H1 (cell line): ENCODE data around the gene LTB4R. TPM values are rescaled to one million over a fixed set of nuclear protein-coding genes. Genes with fewer than 3 reads are reported as not detected.

Source experiments
- BRCA1 ChIP-seq: IDR thresholded peaks from 2 replicates; pipeline ENCODE4 v1.6.1; 2012; ENCODE audit warnings: low read depth, low read length, improper control_type of control experiment
- CHD2 ChIP-seq: IDR thresholded peaks from 2 replicates; pipeline ENCODE4 v1.6.1; 2012; ENCODE audit warnings: low read length, improper control_type of control experiment
- CREB1 ChIP-seq: IDR thresholded peaks from 2 replicates; pipeline ENCODE4 v1.6.1; 2012; ENCODE audit warnings: inconsistent platforms
- CTBP2 ChIP-seq: IDR thresholded peaks from 2 replicates; pipeline ENCODE4 v1.7.0; 2011; ENCODE audit warnings: borderline replicate concordance, mild to moderate bottlenecking, moderate library complexity, mixed read lengths, low read length; ENCODE audit not compliant: insufficient read depth, insufficient read length
- E2F6 ChIP-seq: IDR thresholded peaks from 2 replicates; pipeline ENCODE4 v1.6.1; 2012; ENCODE audit warnings: inconsistent platforms
- FOSL1 ChIP-seq: IDR thresholded peaks from 2 replicates; pipeline ENCODE4 v1.6.1; 2011; ENCODE audit warnings: mild to moderate bottlenecking, low read depth, low read length, moderate library complexity; ENCODE audit not compliant: insufficient read depth
- GTF2F1 ChIP-seq: IDR thresholded peaks from 2 replicates; pipeline ENCODE4 v1.6.1; 2012; ENCODE audit warnings: low read depth, low read length, improper control_type of control experiment, borderline replicate concordance
- JUN ChIP-seq: IDR thresholded peaks from 2 replicates; pipeline ENCODE4 v1.6.1; 2011; ENCODE audit warnings: low read depth, mild to moderate bottlenecking, improper control_type of control experiment, low read length
- KDM1A ChIP-seq: fragments of 200-600, 300-600 bp; sonication (generic); IDR thresholded peaks from 2 replicates; pipeline ENCODE4 v1.7.1; 2016; ENCODE audit warnings: mild to moderate bottlenecking, low read length, borderline replicate concordance
- KDM5A ChIP-seq: fragments of 200-600 bp; IDR thresholded peaks from 2 replicates; pipeline ENCODE4 v1.7.1; 2012; ENCODE audit warnings: mild to moderate bottlenecking, low read length, inconsistent platforms, mixed read lengths
- MAFK ChIP-seq: IDR thresholded peaks from 2 replicates; pipeline ENCODE4 v1.6.1; 2012; ENCODE audit warnings: low read depth, mild to moderate bottlenecking, improper control_type of control experiment, low read length
- POU5F1 ChIP-seq: IDR thresholded peaks from 2 replicates; pipeline ENCODE4 v1.6.1; 2011; ENCODE audit warnings: low read depth, mild to moderate bottlenecking, low read length, moderate library complexity
- RBBP5 ChIP-seq: IDR thresholded peaks from 2 replicates; pipeline ENCODE4 v1.7.1; 2012; ENCODE audit warnings: low read depth, mild to moderate bottlenecking, inconsistent platforms, low read length, moderate library complexity, borderline replicate concordance
- RFX5 ChIP-seq: IDR thresholded peaks from 2 replicates; pipeline ENCODE4 v1.6.1; 2011; ENCODE audit warnings: low read depth, low read length, improper control_type of control experiment, borderline replicate concordance
- RXRA ChIP-seq: IDR thresholded peaks from 2 replicates; pipeline ENCODE4 v1.6.1; 2011; ENCODE audit warnings: low read depth, mild to moderate bottlenecking, low read length, moderate library complexity; ENCODE audit not compliant: insufficient read depth
- SP4 ChIP-seq: IDR thresholded peaks from 2 replicates; pipeline ENCODE4 v1.6.1; 2012; ENCODE audit warnings: low read length, inconsistent platforms
- SRF ChIP-seq: IDR thresholded peaks from 2 replicates; pipeline ENCODE4 v1.6.1; 2011; ENCODE audit warnings: mild to moderate bottlenecking, low read depth, low read length, moderate library complexity
- TAF7 ChIP-seq: optimal IDR thresholded peaks from 2 replicates; pipeline ENCODE3; 2011; ENCODE audit warnings: low read depth, mild to moderate bottlenecking, inconsistent platforms, low read length, moderate library complexity, borderline replicate concordance
- TCF12 ChIP-seq: IDR thresholded peaks from 2 replicates; pipeline ENCODE4 v1.6.1; 2011; ENCODE audit warnings: low read depth, mild to moderate bottlenecking, low read length
- polyA plus RNA-seq, 7 experiments: library from polyadenylated mRNA; depleted of rRNA in 3 of 7; stranded (reverse) in 5 of 7; unstranded in 2 of 7; fragments of >200 nt in 5 of 7; fragments of 200-250 nt in 2 of 7; gene quantifications; 1 replicate in 5 of 7; 2 replicates in 1 of 7; 4 replicates in 1 of 7; pipeline versions ENCODE4 v1.2.1 to v1.2.3, GENCODE V29; 2011 to 2013; ENCODE audit warnings: missing spikeins in 2 of 7, mixed read lengths in 2 of 7
- total RNA-seq: library from RNA; stranded (reverse); fragmentation: NEBNext Ultra II Directional; extraction: Animal tissue kit (Norgen Biotek cat#: 25700); gene quantifications from 2 replicates; pipeline ENCODE4 v1.2.1, GENCODE V29; 2021
- TF ChIP-seq, protein P1 (sequence below): IDR thresholded peaks from 2 replicates; pipeline ENCODE4 v1.6.1; 2012; ENCODE audit warnings: low read length, inconsistent platforms
- TF ChIP-seq, protein P2 (sequence below): IDR thresholded peaks from 2 replicates; pipeline ENCODE4 v1.6.1; 2012; ENCODE audit warnings: inconsistent platforms

The LTB4R gene
- total and polyA plus RNA-seq, 2 of the 8 experiments (the other 6 are each of a cell fraction or from before 2014, with no cell fraction given), result 4.1 to 6.7 TPM

DNA sequence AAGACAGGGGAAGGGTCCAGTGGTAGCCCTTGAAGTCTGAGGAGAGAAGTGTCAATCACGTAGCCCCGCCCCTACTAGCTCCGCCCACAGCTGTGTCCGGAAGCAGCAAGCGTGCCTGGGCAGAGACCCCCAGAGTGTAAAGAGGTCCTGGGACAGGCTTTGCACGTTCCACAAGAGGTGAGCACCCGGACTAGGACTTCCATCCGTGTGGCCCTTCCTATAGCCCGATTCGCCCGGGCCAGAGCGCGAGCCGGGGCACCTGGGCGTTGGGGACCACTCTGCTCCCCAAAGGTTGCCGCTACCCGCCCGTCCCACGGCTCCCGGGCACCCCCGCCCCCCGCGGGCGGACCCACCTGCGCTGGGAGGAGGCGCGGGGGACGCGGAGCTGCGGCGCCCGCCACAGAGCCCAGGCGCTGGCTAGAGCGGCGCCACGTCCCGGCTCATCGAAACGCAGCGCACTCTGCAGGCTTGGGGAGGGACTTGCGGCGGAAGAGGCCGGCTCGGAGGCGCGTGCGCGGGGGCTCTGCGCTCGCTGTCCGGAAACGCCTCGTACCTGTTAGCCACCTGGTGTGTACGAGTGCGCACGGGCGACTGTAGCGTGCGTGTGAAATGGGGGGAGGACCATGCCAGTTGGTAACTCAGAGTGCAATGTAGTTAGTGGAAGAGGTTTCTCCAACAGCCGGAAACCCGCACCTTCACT lies 40.0 kb upstream of the LTB4R start, which contains the start of gene RABGGTA (continued):
- TF ChIP-seq POU5F1, result no peak
- no peak for TF ChIP-seq MAFK
- TF ChIP-seq E2F6, result peak; percentile 80; the same call in 1 of the 2 replicates
- no peak for TF ChIP-seq RXRA
- TF ChIP-seq BRCA1, result no peak
- TF ChIP-seq GTF2F1, result peak; percentile 18; the same call in 1 of the 2 replicates
- TF ChIP-seq SP4, result peak; percentile 33; the same call in 1 of the 2 replicates
- peak; percentile 45; the same call in 1 of the 2 replicates for TF ChIP-seq KDM1A
- peak; percentile 78 for TF ChIP-seq CREB1
- no peak for TF ChIP-seq CHD2
- no peak for TF ChIP-seq FOSL1
- no peak for TF ChIP-seq JUN
- TF ChIP-seq CTBP2, result no peak
- TF ChIP-seq KDM5A, result no peak
- no peak for TF ChIP-seq RFX5
- peak; percentile 86 for TF ChIP-seq TAF7
- TF ChIP-seq SRF, result no peak
- TF ChIP-seq, protein P1, sequence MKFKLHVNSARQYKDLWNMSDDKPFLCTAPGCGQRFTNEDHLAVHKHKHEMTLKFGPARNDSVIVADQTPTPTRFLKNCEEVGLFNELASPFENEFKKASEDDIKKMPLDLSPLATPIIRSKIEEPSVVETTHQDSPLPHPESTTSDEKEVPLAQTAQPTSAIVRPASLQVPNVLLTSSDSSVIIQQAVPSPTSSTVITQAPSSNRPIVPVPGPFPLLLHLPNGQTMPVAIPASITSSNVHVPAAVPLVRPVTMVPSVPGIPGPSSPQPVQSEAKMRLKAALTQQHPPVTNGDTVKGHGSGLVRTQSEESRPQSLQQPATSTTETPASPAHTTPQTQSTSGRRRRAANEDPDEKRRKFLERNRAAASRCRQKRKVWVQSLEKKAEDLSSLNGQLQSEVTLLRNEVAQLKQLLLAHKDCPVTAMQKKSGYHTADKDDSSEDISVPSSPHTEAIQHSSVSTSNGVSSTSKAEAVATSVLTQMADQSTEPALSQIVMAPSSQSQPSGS, result no peak
- TF ChIP-seq, protein P2, sequence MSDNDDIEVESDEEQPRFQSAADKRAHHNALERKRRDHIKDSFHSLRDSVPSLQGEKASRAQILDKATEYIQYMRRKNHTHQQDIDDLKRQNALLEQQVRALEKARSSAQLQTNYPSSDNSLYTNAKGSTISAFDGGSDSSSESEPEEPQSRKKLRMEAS, result peak; percentile 94
- 0 out of 2 replicates have a peak, but pooled peaks have one; percentile 72 for TF ChIP-seq TCF12
- TF ChIP-seq RBBP5, result peak; percentile 43; the same call in 1 of the 2 replicates
- TF ChIP-seq, all 59 proteins: peak for 29
